Measurements from ENCODE around the gene WWOX.

DNA sequence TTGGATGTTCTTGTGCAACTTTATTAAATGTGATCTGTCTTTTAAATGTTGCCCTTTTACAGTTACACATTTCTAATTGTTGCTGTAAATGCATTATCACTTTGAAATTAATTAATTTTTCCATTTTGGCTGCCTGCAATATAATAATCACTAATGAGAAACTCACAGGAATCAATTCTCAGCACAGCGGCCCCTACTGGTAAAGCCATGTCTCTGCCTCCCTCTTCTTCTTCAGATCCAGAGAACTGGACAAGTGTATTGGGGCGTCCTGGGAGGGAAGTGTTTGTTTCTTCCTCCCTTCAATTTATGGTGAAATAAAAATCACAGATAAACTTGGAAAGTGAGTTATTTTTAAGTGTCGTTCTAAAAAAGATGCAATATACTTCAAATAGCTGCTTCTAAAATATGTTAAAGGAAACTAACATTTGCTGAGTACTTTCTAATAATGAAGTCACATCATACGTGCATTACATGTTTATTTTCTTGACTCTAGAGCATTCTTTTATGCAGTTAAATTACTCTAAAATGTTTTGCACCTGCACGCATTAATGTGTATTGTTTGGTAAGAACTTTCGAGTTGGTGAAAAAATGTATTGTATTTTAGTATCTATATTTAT lies 338.0 kb downstream of the WWOX start:
- TF ChIP-seq POLR2AphosphoS5 (IDR thresholded peaks at IDR 0.05; ENCODE audit: low read depth, low read length) (no peak), POLR2A (IDR thresholded peaks at IDR 0.05; ENCODE audit: low read depth, low read length) (no peak), PAX5 (IDR thresholded peaks at IDR 0.05; ENCODE audit: insufficient read depth, low read length, severe bottlenecking) (no peak), TAF1 (IDR thresholded peaks at IDR 0.05; ENCODE audit: low read depth, low read length) (no peak)

Data from GM12891 (cell line).